ENCODE measurements around the gene HACE1.
"Not testable (repeated sequence)": the region's sequence is repeated elsewhere in the genome, so short reads cannot be mapped to it uniquely, and the experiment has no call there.

HACE1 gene, protein sequence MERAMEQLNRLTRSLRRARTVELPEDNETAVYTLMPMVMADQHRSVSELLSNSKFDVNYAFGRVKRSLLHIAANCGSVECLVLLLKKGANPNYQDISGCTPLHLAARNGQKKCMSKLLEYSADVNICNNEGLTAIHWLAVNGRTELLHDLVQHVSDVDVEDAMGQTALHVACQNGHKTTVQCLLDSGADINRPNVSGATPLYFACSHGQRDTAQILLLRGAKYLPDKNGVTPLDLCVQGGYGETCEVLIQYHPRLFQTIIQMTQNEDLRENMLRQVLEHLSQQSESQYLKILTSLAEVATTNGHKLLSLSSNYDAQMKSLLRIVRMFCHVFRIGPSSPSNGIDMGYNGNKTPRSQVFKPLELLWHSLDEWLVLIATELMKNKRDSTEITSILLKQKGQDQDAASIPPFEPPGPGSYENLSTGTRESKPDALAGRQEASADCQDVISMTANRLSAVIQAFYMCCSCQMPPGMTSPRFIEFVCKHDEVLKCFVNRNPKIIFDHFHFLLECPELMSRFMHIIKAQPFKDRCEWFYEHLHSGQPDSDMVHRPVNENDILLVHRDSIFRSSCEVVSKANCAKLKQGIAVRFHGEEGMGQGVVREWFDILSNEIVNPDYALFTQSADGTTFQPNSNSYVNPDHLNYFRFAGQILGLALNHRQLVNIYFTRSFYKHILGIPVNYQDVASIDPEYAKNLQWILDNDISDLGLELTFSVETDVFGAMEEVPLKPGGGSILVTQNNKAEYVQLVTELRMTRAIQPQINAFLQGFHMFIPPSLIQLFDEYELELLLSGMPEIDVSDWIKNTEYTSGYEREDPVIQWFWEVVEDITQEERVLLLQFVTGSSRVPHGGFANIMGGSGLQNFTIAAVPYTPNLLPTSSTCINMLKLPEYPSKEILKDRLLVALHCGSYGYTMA

GRCh38 chr6:104859225-104860146, at the start of gene HACE1:
TSS of gene HACE1 (minus strand) at chr6:104859919. CDS start at chr6:104859642, 277 bp downstream.
- H3K4me3 ChIP-seq (ENCODE audit: low read depth, low read length) = peak within 1 kb of the TSS; percentile 80
- H3K9me3 ChIP-seq (ENCODE audit: control insufficient read depth, insufficient read depth, low read length) = no peaks in the 10 kb centered on the region
- H3K36me3 ChIP-seq (ENCODE audit: control insufficient read depth, insufficient read depth, low read length) = no peaks in the 10 kb centered on the region
- H3K9ac ChIP-seq (ENCODE audit: low read depth, low read length) = peak within 1 kb of the TSS; percentile 67
- H3K4me1 ChIP-seq (ENCODE audit: control insufficient read depth, insufficient read depth, low read length) = no peaks in the 10 kb centered on the region
- no peaks in the 10 kb centered on the region for H3K27me3 ChIP-seq (ENCODE audit: control insufficient read depth, insufficient read depth, low read length)

DNA sequence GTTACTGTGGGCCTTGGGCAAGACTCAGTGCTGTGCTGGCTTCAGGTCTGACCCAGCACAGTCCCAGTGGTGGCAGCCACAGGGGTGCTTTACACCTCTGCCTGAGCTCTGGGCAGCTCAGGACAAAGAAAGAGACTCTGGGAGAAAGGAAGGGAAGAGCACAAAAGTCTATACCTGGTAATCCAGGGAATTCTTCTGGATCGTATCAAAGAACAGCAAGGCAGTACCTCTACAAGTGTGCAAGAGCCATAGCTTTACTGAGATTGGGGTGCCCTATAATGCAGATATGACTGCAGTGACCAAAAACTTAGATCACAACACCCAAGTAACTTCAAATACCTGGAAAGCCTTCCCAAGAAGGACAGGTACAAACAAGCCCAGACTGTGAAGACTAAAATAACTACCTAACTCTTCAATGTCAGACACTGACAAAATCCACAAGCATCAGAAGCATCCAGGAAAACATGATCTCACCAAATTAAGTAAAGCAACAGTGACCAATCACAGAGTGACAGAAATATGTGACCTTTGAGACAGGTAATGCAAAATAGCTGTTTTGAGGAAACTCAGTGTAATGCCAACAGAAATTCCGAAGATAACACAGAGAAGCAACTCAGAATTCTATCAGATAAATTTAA, 49.3 kb upstream of the HACE1 start:
- H3K36me3 ChIP-seq (ENCODE audit: control insufficient read depth, insufficient read depth, low read length) = no peaks in the 10 kb centered on the region
- H3K9me3 ChIP-seq (ENCODE audit: control insufficient read depth, insufficient read depth, low read length) = no peaks in the 10 kb centered on the region
- H3K9ac ChIP-seq (ENCODE audit: low read depth, low read length) = no peak overlapping the region
- H3K27me3 ChIP-seq (ENCODE audit: control insufficient read depth, insufficient read depth, low read length) = no peaks in the 10 kb centered on the region
- H3K4me3 ChIP-seq (ENCODE audit: low read depth, low read length) = no peak overlapping the region
- no peaks in the 10 kb centered on the region for H3K4me1 ChIP-seq (ENCODE audit: control insufficient read depth, insufficient read depth, low read length)

GRCh38 chr6:104908031-104908887, 48.5 kb upstream of the HACE1 start:
- H3K27me3 ChIP-seq (ENCODE audit: control insufficient read depth, insufficient read depth, low read length) = no peaks in the 10 kb centered on the region
- H3K36me3 ChIP-seq (ENCODE audit: control insufficient read depth, insufficient read depth, low read length) = no peaks in the 10 kb centered on the region
- no peaks in the 10 kb centered on the region for H3K4me1 ChIP-seq (ENCODE audit: control insufficient read depth, insufficient read depth, low read length)
- H3K9me3 ChIP-seq (ENCODE audit: control insufficient read depth, insufficient read depth, low read length) = no peaks in the 10 kb centered on the region
- H3K4me3 ChIP-seq (ENCODE audit: low read depth, low read length) = no peak overlapping the region
- no peak overlapping the region for H3K9ac ChIP-seq (ENCODE audit: low read depth, low read length)

DNA sequence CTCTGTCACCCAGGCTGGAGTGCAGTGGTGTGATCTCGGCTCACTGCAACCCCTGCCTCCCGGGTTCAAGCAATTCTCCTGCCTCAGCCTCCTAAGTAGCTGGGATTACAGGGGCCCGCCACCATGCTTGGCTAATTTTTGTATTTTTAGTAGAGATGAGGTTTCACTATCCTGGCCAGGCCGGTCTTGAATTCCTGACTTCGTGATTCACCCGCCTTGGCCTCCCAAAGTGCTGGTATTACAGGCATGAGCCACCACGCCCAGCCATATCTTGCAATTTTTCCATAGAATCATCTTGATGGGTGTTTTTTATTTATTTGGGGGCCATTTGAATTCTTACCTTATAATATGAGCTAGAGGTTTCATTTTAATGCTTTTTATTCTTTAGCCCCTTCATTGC, 39.2 kb upstream of the HACE1 start:
- not testable (repeated sequence) for H3K36me3 ChIP-seq (ENCODE audit: control insufficient read depth, insufficient read depth, low read length); H3K4me3 ChIP-seq (ENCODE audit: low read depth, low read length); H3K9ac ChIP-seq (ENCODE audit: low read depth, low read length); H3K27me3 ChIP-seq (ENCODE audit: control insufficient read depth, insufficient read depth, low read length); H3K9me3 ChIP-seq (ENCODE audit: control insufficient read depth, insufficient read depth, low read length); H3K4me1 ChIP-seq (ENCODE audit: control insufficient read depth, insufficient read depth, low read length)

GRCh38 chr6:104896914-104897313, 37.2 kb upstream of the HACE1 start:
- Histone ChIP-seq H3K4me1 (ENCODE audit: control insufficient read depth, insufficient read depth, low read length) (no peaks in the 10 kb centered on the region), H3K27me3 (ENCODE audit: control insufficient read depth, insufficient read depth, low read length) (no peaks in the 10 kb centered on the region), H3K9ac (ENCODE audit: low read depth, low read length) (no peak overlapping the region), H3K36me3 (ENCODE audit: control insufficient read depth, insufficient read depth, low read length) (no peaks in the 10 kb centered on the region), H3K4me3 (ENCODE audit: low read depth, low read length) (no peak overlapping the region), H3K9me3 (ENCODE audit: control insufficient read depth, insufficient read depth, low read length) (no peaks in the 10 kb centered on the region)

DNA sequence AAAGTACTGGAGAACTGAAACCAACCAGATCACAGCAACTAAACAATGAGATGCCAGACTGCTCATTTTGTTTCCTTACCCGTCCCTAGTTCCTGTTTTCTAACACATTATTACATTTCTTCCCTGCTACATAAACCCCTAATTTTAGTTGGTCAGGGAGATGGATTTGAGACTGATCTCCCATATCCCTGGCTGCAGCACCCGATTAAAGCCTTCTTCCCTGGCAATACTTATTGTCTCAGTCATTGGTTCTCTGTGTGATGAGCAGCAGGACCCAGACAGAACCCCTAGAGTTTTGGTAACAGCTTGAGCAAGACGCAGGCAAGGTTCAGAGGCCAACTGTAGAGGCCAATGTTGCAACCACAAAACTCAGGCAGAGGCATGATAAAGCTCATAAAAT, 28.3 kb upstream of the HACE1 start:
- H3K4me3 ChIP-seq (ENCODE audit: low read depth, low read length) = no peak overlapping the region
- H3K27me3 ChIP-seq (ENCODE audit: control insufficient read depth, insufficient read depth, low read length) = no peaks in the 10 kb centered on the region
- H3K36me3 ChIP-seq (ENCODE audit: control insufficient read depth, insufficient read depth, low read length) = no peaks in the 10 kb centered on the region
- H3K9me3 ChIP-seq (ENCODE audit: control insufficient read depth, insufficient read depth, low read length) = no peaks in the 10 kb centered on the region
- H3K9ac ChIP-seq (ENCODE audit: low read depth, low read length) = no peak overlapping the region
- no peaks in the 10 kb centered on the region for H3K4me1 ChIP-seq (ENCODE audit: control insufficient read depth, insufficient read depth, low read length)

DNA sequence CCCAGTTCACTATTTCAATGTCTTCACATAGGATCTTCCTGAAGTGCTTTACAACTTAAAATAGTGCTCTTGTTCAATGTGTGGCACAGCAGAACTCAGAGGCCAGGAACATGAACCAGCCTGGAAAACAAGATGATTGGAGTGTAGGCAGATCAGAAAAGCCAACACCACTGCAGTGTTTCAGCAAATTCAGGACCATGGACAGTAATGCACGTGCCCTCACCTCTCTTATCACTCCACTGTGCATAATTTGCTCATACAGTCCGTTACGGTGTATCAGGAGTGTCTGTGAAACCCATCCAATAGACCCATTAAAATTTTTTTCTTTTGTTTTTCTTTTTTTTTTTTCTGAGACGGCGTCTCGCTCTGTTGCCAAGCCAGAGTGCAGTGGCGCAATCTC, 27.6 kb upstream of the HACE1 start:
- Histone ChIP-seq H3K27me3 (ENCODE audit: control insufficient read depth, insufficient read depth, low read length) (no peaks in the 10 kb centered on the region), H3K4me3 (ENCODE audit: low read depth, low read length) (no peak overlapping the region), H3K9me3 (ENCODE audit: control insufficient read depth, insufficient read depth, low read length) (no peaks in the 10 kb centered on the region), H3K9ac (ENCODE audit: low read depth, low read length) (no peak overlapping the region), H3K36me3 (ENCODE audit: control insufficient read depth, insufficient read depth, low read length) (no peaks in the 10 kb centered on the region), H3K4me1 (ENCODE audit: control insufficient read depth, insufficient read depth, low read length) (no peaks in the 10 kb centered on the region)

DNA sequence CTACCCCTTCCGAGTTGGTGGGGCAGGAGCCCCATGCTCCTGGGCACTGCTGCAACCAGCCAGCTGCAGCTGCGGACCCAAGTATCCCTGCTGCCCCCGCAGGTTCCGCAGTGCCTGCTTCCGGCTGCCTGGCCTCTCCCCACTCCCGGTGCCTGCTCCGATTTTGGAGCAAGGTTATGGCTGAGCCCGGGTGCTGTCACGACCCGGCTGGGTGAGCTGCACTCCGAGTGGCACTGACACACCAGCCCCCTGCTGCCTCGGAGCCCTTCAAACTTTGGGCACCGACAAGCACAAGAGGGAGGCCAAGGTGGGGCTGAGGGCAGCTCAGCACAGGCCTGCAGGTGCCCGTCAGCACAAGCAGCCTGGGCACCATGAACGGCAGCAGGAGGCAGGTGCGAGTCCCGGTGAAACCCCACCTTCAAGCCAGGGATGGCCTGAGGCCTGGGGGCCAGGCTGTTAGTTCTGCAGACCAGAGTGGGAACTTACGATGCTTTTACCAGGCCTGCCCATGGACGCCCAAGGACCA, 25.9 kb upstream of the HACE1 start:
- no peaks in the 10 kb centered on the region for H3K27me3 ChIP-seq (ENCODE audit: control insufficient read depth, insufficient read depth, low read length)
- no peaks in the 10 kb centered on the region for H3K9me3 ChIP-seq (ENCODE audit: control insufficient read depth, insufficient read depth, low read length)
- H3K9ac ChIP-seq (ENCODE audit: low read depth, low read length) = no peak overlapping the region
- H3K36me3 ChIP-seq (ENCODE audit: control insufficient read depth, insufficient read depth, low read length) = no peaks in the 10 kb centered on the region
- H3K4me1 ChIP-seq (ENCODE audit: control insufficient read depth, insufficient read depth, low read length) = no peaks in the 10 kb centered on the region
- peak overlapping the region; percentile 37 for H3K4me3 ChIP-seq (ENCODE audit: low read depth, low read length)

GRCh38 chr6:104884867-104885517, 25.3 kb upstream of the HACE1 start:
- Histone ChIP-seq H3K9ac (ENCODE audit: low read depth, low read length) (no peak overlapping the region), H3K4me3 (ENCODE audit: low read depth, low read length) (peak overlapping the region; percentile 37)

More at GRCh38 chr6:104884867-104885517, 25.3 kb upstream of the HACE1 start:
- no peaks in the 10 kb centered on the region for H3K36me3 ChIP-seq (ENCODE audit: control insufficient read depth, insufficient read depth, low read length)
- H3K27me3 ChIP-seq (ENCODE audit: control insufficient read depth, insufficient read depth, low read length) = no peaks in the 10 kb centered on the region
- H3K9me3 ChIP-seq (ENCODE audit: control insufficient read depth, insufficient read depth, low read length) = no peaks in the 10 kb centered on the region
- no peaks in the 10 kb centered on the region for H3K4me1 ChIP-seq (ENCODE audit: control insufficient read depth, insufficient read depth, low read length)

Measured in iPS-15b (cell line).